Measurements from ENCODE around the gene EIF4EBP3. TPM values are rescaled to one million over a fixed set of nuclear protein-coding genes. Genes with fewer than 3 reads are reported as not detected.

EIF4EBP3 gene
- total and polyA plus RNA-seq, 9 of the 15 experiments (the other 6 are each of a cell fraction or from before 2014, with no cell fraction given), result 1.3 to 7.5 (median 3.8) TPM

DNA sequence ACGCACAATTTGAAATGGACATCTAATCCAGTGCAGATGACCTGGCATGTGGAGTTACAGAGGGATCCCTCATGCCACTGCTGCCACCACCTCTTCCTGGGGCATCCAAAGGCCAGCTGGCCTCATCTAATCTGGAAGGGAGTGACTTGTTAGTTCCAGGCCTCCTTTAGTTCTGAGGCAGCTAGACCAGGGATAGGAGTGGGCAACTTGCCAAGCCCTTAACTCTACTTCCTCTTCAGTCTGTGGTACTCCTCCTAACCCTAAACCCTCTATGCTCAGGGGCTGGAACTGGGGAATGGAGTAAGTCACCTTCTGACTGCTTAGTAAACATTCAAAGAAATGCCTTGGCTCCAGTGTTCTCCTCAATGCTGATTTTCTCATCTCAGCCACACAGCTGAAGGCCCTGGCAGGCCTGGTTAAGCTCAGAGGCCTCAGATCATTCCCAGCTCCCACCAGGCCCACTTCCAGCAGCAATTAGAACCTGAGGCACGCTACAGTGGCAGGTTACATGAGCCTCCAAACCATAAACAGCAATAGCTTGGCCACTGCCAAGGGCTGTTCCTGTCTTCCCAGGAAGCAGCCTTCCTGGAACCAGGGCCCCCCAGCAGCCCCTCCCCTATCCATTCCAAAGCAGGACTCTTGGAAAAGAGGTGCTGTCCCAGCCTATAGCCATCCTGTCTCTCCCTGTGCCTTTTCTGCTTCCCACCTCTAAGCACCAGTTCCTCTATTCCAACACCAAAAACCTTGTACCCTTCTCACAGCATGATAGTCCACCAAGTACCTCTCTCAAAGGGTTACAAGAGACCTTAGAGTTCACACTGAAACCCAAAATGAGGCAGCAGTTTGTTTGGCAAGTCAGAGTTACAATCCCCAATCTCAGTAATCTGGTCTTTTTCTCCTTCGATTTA lies 2.0 kb downstream of the EIF4EBP3 start (continued):
- TF ChIP-seq ZNF830 (CRISPR knock-in tag; IDR thresholded peaks at IDR 0.05) (no peak), SAP30 (IDR thresholded peaks at IDR 0.05; ENCODE audit: borderline replicate concordance, insufficient read depth, low read depth, low read length, poor library complexity, severe bottlenecking) (no peak), THRA (IDR thresholded peaks at IDR 0.05) (no peak), COPS2 (conservative IDR thresholded peaks at IDR 0.05) (no peak), MYNN (IDR thresholded peaks at IDR 0.05) (0 out of 2 replicates have a peak, but pooled peaks have one; percentile 8), MYNN (CRISPR knock-in tag; IDR thresholded peaks at IDR 0.05) (no peak), HMG20A (CRISPR knock-in tag; conservative IDR thresholded peaks at IDR 0.05) (no peak), NRF1 (conservative IDR thresholded peaks at IDR 0.05 in 1 of 2, IDR thresholded peaks at IDR 0.05 in 1 of 2) (peak; percentile 36 to 53; a peak in 3 of 4 replicates), SMC3 (conservative IDR thresholded peaks at IDR 0.05; ENCODE audit: insufficient read depth, low read depth, low read length) (no peak), ZBTB17 (CRISPR knock-in tag; IDR thresholded peaks at IDR 0.05) (0 out of 2 replicates have a peak, but pooled peaks have one; percentile 32), THRAP3 (IDR thresholded peaks at IDR 0.05; ENCODE audit: borderline replicate concordance) (no peak), ZNF695 (CRISPR knock-in tag; IDR thresholded peaks at IDR 0.05) (no peak), FOXK2 (conservative IDR thresholded peaks at IDR 0.05 in 1 of 2, IDR thresholded peaks at IDR 0.05 in 1 of 2; ENCODE audit: low read depth in 2 of 2) (0 out of 4 replicates have a peak, but pooled peaks of 1 of the 2 experiments have one; percentile 11), PHF21A (IDR thresholded peaks at IDR 0.05; ENCODE audit: borderline replicate concordance, low read depth) (no peak), TBP (optimal IDR thresholded peaks at IDR 0.05; ENCODE audit: low read depth, low read length) (no peak), TARDBP (IDR thresholded peaks at IDR 0.05) (no peak), GABPB2 (CRISPR knock-in tag; conservative IDR thresholded peaks at IDR 0.05) (no peak), RUNX1 (IDR thresholded peaks at IDR 0.05; ENCODE audit: low read depth) (no peak), DMBX1 (CRISPR knock-in tag; IDR thresholded peaks at IDR 0.05; ENCODE audit: borderline replicate concordance) (no peak), PCBP2 (IDR thresholded peaks at IDR 0.05; ENCODE audit: low read depth, low read length, poor library complexity, severe bottlenecking) (no peak), TGIF2 (CRISPR knock-in tag; IDR thresholded peaks at IDR 0.05) (no peak), ZNF639 (CRISPR knock-in tag; conservative IDR thresholded peaks at IDR 0.05 in 1 of 2, IDR thresholded peaks at IDR 0.05 in 1 of 2) (no peak), ZNF239 (CRISPR knock-in tag; IDR thresholded peaks at IDR 0.05) (no peak), HNRNPLL (IDR thresholded peaks at IDR 0.05; ENCODE audit: low read depth, low read length, poor library complexity, severe bottlenecking) (no peak), CREBBP (IDR thresholded peaks at IDR 0.05; ENCODE audit: low read depth, low read length) (no peak), PHB (CRISPR knock-in tag; IDR thresholded peaks at IDR 0.05) (no peak), TAL1 (IDR thresholded peaks at IDR 0.05) (no peak)
